ENCODE results near the gene RAB42. TPM values are rescaled to one million over a fixed set of nuclear protein-coding genes. Genes with fewer than 3 reads are reported as not detected.
"Not testable (repeated sequence)": the region's sequence is repeated elsewhere in the genome, so short reads cannot be mapped to it uniquely, and the experiment has no call there.

Gene RAB42
- total RNA-seq, 5 donors from 2014 or later (not counting 1 experiment from before 2014, with no cell fraction given), result not detected

GRCh38 chr1:28593988-28594356, 1.9 kb downstream of the RAB42 start:
- CTCF ChIA-PET; H3K9me3 Mint-ChIP-seq; H3K4me1 Mint-ChIP-seq; H3K36me3 Mint-ChIP-seq; H3K36me3 ChIP-seq (ENCODE audit: control insufficient read depth in 2 of 2, extremely low read depth in 1 of 2, insufficient read depth in 1 of 2, low read length in 1 of 2); H3K4me1 ChIP-seq (ENCODE audit: control insufficient read depth in 1 of 2, extremely low read depth in 1 of 2, insufficient read depth in 2 of 2, low read length in 2 of 2); H3K9me3 ChIP-seq; H3K4me3 ChIP-seq (ENCODE audit: control insufficient read depth in 1 of 2, extremely low read depth in 1 of 2, low read length in 1 of 2); H3K4me3 Mint-ChIP-seq; H3K27ac ChIP-seq (ENCODE audit: low read length); POLR2A ChIA-PET; DNase-seq; H3K27me3 Mint-ChIP-seq; H3K27ac Mint-ChIP-seq; ATAC-seq (replicated peaks in 1 of 4): not testable (repeated sequence)
- WGBS (ENCODE audit: insufficient coverage), result 90% methylated on average over 2 of the region's 3 CpGs
- peaks cover 0 to 25% of the 10 kb centered on the region in 2 experiments for H3K27me3 ChIP-seq (replicated peaks in 1 of 2; ENCODE audit: control insufficient read depth in 2 of 2, extremely low read depth in 1 of 2, insufficient read depth in 2 of 2, low read length in 1 of 2)

GRCh38 chr1:28594686-28595411, 2.8 kb downstream of the RAB42 start:
- WGBS (ENCODE audit: insufficient coverage), result 98% methylated on average over 5 of the region's 7 CpGs
- POLR2A ChIA-PET, CTCF ChIA-PET: not testable (repeated sequence)

GRCh38 chr1:28595412-28596191, 3.5 kb downstream of the RAB42 start:
- ChIA-PET CTCF (no interaction called here), POLR2A (interaction anchor here in 1 of 2 donors (0.7 kb wide), 1 partner anchor 56 kb away, joined by 4 read pairs; no protein-coding TSS in a partner anchor)
- Histone ChIP-seq H3K36me3 (ENCODE audit: control insufficient read depth in 2 of 2, extremely low read depth in 1 of 2, insufficient read depth in 1 of 2, low read length in 1 of 2) (peaks cover 2 to 4% of the 10 kb centered on the region in 2 donors), H3K4me1 (ENCODE audit: control insufficient read depth in 1 of 2, extremely low read depth in 1 of 2, insufficient read depth in 2 of 2, low read length in 2 of 2) (peaks cover 0 to 8% of the 10 kb centered on the region in 2 experiments), H3K4me3 (ENCODE audit: control insufficient read depth in 1 of 2, extremely low read depth in 1 of 2, low read length in 1 of 2) (no peak overlapping the region), H3K27ac (ENCODE audit: low read length) (no peak overlapping the region), H3K27me3 (replicated peaks in 1 of 2; ENCODE audit: control insufficient read depth in 2 of 2, extremely low read depth in 1 of 2, insufficient read depth in 2 of 2, low read length in 1 of 2) (peaks cover 0 to 25% of the 10 kb centered on the region in 2 experiments), H3K9me3 (no peaks in the 10 kb centered on the region)
- H3K4me3 Mint-ChIP-seq, result peak overlapping the region in 1 of 3 donors; percentile 4
- peaks cover 0 to 8% (median 5%) of the 10 kb centered on the region in 3 donors for H3K4me1 Mint-ChIP-seq
- H3K27me3 Mint-ChIP-seq, result peaks cover 0 to 7% of the 10 kb centered on the region in 2 donors
- WGBS (ENCODE audit: insufficient coverage), result 92% methylated on average over 5 of the region's 10 CpGs
- no peak for DNase-seq
- no peak overlapping the region for H3K27ac Mint-ChIP-seq
- H3K36me3 Mint-ChIP-seq, result peaks cover 4% of the 10 kb centered on the region
- ATAC-seq (replicated peaks in 1 of 4), result no peak
- no peaks in the 10 kb centered on the region for H3K9me3 Mint-ChIP-seq

More at GRCh38 chr1:28594686-28595411, 2.8 kb downstream of the RAB42 start:
- not testable (repeated sequence) for H3K36me3 Mint-ChIP-seq; H3K4me3 Mint-ChIP-seq; H3K4me3 ChIP-seq (ENCODE audit: control insufficient read depth in 1 of 2, extremely low read depth in 1 of 2, low read length in 1 of 2); H3K27ac ChIP-seq (ENCODE audit: low read length); H3K9me3 ChIP-seq; DNase-seq; H3K4me1 Mint-ChIP-seq; H3K36me3 ChIP-seq (ENCODE audit: control insufficient read depth in 2 of 2, extremely low read depth in 1 of 2, insufficient read depth in 1 of 2, low read length in 1 of 2); H3K27me3 Mint-ChIP-seq; H3K9me3 Mint-ChIP-seq; H3K4me1 ChIP-seq (ENCODE audit: control insufficient read depth in 1 of 2, extremely low read depth in 1 of 2, insufficient read depth in 2 of 2, low read length in 2 of 2); H3K27ac Mint-ChIP-seq; ATAC-seq (replicated peaks in 1 of 4)
- peaks cover 0 to 25% of the 10 kb centered on the region in 2 experiments for H3K27me3 ChIP-seq (replicated peaks in 1 of 2; ENCODE audit: control insufficient read depth in 2 of 2, extremely low read depth in 1 of 2, insufficient read depth in 2 of 2, low read length in 1 of 2)

GRCh38 chr1:28596276-28596675, 4.2 kb downstream of the RAB42 start:
- H3K4me1 Mint-ChIP-seq; ATAC-seq (replicated peaks in 1 of 4); H3K27ac Mint-ChIP-seq; H3K4me1 ChIP-seq (ENCODE audit: control insufficient read depth in 1 of 2, extremely low read depth in 1 of 2, insufficient read depth in 2 of 2, low read length in 2 of 2); H3K27ac ChIP-seq (ENCODE audit: low read length); CTCF ChIA-PET; H3K9me3 ChIP-seq; H3K9me3 Mint-ChIP-seq; H3K4me3 Mint-ChIP-seq; H3K4me3 ChIP-seq (ENCODE audit: control insufficient read depth in 1 of 2, extremely low read depth in 1 of 2, low read length in 1 of 2); H3K36me3 Mint-ChIP-seq; H3K27me3 Mint-ChIP-seq; H3K36me3 ChIP-seq (ENCODE audit: control insufficient read depth in 2 of 2, extremely low read depth in 1 of 2, insufficient read depth in 1 of 2, low read length in 1 of 2); DNase-seq: not testable (repeated sequence)
- WGBS (ENCODE audit: insufficient coverage), result 97% methylated on average over 5 of the region's 11 CpGs
- peaks cover 0 to 21% of the 10 kb centered on the region in 2 experiments for H3K27me3 ChIP-seq (replicated peaks in 1 of 2; ENCODE audit: control insufficient read depth in 2 of 2, extremely low read depth in 1 of 2, insufficient read depth in 2 of 2, low read length in 1 of 2)
- POLR2A ChIA-PET, result interaction anchor here in 1 of 2 donors (0.7 kb wide), 1 partner anchor 57 kb away, joined by 4 read pairs; no protein-coding TSS in a partner anchor

GRCh38 chr1:28601696-28602095, 9.6 kb downstream of the RAB42 start:
- peaks cover 24% of the 10 kb centered on the region for H3K36me3 Mint-ChIP-seq
- no peaks in the 10 kb centered on the region for H3K4me1 Mint-ChIP-seq
- 68% methylated on average over 2 of the region's 3 CpGs for WGBS (ENCODE audit: insufficient coverage)
- POLR2A ChIA-PET, result no interaction called here
- H3K9me3 Mint-ChIP-seq, result no peaks in the 10 kb centered on the region
- Histone ChIP-seq H3K27ac (ENCODE audit: low read length) (no peak overlapping the region), H3K4me3 (ENCODE audit: control insufficient read depth in 1 of 2, extremely low read depth in 1 of 2, low read length in 1 of 2) (no peak overlapping the region), H3K9me3 (no peaks in the 10 kb centered on the region), H3K36me3 (ENCODE audit: control insufficient read depth in 2 of 2, extremely low read depth in 1 of 2, insufficient read depth in 1 of 2, low read length in 1 of 2) (peaks cover 6 to 50% of the 10 kb centered on the region in 2 donors), H3K4me1 (ENCODE audit: control insufficient read depth in 1 of 2, extremely low read depth in 1 of 2, insufficient read depth in 2 of 2, low read length in 2 of 2) (no peaks in the 10 kb centered on the region), H3K27me3 (replicated peaks in 1 of 2; ENCODE audit: control insufficient read depth in 2 of 2, extremely low read depth in 1 of 2, insufficient read depth in 2 of 2, low read length in 1 of 2) (no peaks in the 10 kb centered on the region)
- no peaks in the 10 kb centered on the region for H3K27me3 Mint-ChIP-seq
- no peak for ATAC-seq (replicated peaks in 1 of 4)
- DNase-seq, result no peak
- H3K4me3 Mint-ChIP-seq, result no peak overlapping the region
- CTCF ChIA-PET, result no interaction called here
- H3K27ac Mint-ChIP-seq, result no peak overlapping the region

GRCh38 chr1:28602536-28603439, 10.7 kb downstream of the RAB42 start:
- H3K4me1 Mint-ChIP-seq, result no peaks in the 10 kb centered on the region
- no peak overlapping the region for H3K4me3 Mint-ChIP-seq
- peaks cover 28% of the 10 kb centered on the region for H3K36me3 Mint-ChIP-seq
- no peak overlapping the region for H3K27ac ChIP-seq (ENCODE audit: low read length)
- peak in 5 of 35 experiments; percentile 13 to 60 (median 18) for DNase-seq
- ChIA-PET CTCF (interaction anchor here in 1 of 2 donors (0.6 to 1.0 kb wide), 6 partner anchors 86 to 354 kb away, joined by 3 to 6 read pairs (median 4); no protein-coding TSS in a partner anchor), POLR2A (interaction anchor here (0.6 kb wide), 3 partner anchors 21 to 69 kb away, joined by 3 to 6 read pairs (median 3); no protein-coding TSS in a partner anchor)
- no peak overlapping the region for H3K4me3 ChIP-seq (ENCODE audit: control insufficient read depth in 1 of 2, extremely low read depth in 1 of 2, low read length in 1 of 2)
- H3K27me3 ChIP-seq (replicated peaks in 1 of 2; ENCODE audit: control insufficient read depth in 2 of 2, extremely low read depth in 1 of 2, insufficient read depth in 2 of 2, low read length in 1 of 2), result no peaks in the 10 kb centered on the region
- peaks cover 6 to 59% of the 10 kb centered on the region in 2 donors for H3K36me3 ChIP-seq (ENCODE audit: control insufficient read depth in 2 of 2, extremely low read depth in 1 of 2, insufficient read depth in 1 of 2, low read length in 1 of 2)
- no peaks in the 10 kb centered on the region for H3K9me3 Mint-ChIP-seq
- H3K27ac Mint-ChIP-seq, result no peak overlapping the region
- no peaks in the 10 kb centered on the region for H3K27me3 Mint-ChIP-seq
- H3K4me1 ChIP-seq (ENCODE audit: control insufficient read depth in 1 of 2, extremely low read depth in 1 of 2, insufficient read depth in 2 of 2, low read length in 2 of 2), result no peaks in the 10 kb centered on the region
- 95% methylated on average over 4 of the region's 15 CpGs for WGBS (ENCODE audit: insufficient coverage)
- no peak for ATAC-seq (replicated peaks in 1 of 4)
- H3K9me3 ChIP-seq, result no peaks in the 10 kb centered on the region
